ENCODE results near the gene HOXC10.

Gene HOXC10

DNA sequence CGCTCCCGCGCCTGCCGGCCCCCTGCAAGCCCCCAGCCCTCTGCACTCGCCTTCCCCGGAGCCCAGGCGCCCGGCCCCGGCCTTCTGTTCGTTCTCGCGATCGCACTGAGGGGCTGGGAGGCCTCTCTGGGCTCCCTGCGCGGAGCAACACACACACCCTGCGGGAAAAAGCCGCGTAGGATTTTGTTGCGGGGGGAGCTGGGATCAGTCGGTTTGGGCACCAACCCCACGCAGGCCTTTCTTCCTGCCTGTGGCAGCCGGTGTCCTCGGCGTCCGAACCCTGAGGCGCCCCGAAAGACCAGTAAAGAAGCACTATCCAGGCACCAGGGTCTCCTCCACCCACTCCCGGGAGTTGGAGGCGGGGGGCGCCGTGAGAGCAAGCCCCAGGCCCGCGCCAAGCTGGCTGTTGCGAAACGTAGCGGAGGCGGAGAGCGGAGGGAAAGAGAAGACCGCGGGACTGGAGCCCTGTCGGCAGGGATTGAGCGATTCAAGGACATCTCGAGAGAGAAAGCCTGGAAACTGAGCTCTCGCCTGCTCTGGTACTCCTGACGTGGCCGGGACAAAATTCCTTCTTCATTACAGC, 46.0 kb downstream of the HOXC10 start:
- peak in 1 of 2 experiments; percentile 19 for DNase-seq

- no peak for DNase-seq
These were observed 46.5 kb downstream of the HOXC10 start for GRCh38 chr12:54031480-54031879.

DNA sequence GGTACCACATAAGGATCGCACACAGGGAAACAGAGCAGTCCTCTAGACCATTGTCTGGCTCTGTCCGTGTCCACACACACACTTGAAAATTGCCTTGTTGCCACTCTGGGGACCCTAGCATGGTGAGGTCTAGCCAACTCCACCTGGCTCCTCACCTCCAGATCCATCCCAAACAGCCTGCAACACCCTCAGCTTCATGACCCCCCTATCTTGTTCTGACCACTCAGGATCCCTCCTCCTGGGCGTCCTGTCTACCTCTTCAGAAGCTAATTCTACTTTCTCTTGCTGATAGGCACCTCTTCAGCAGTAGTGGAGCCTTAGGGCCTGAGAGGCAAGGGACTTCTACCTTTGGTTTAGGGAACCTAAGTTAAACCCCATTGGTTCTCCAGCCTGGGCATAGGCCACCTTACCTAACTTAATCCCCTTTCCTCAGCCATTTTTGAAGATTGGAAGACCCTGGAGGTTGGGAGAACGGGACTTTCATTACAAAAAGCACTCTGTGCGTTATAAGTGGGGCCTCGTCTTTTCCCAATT, 47.2 kb downstream of the HOXC10 start:
- no peak for DNase-seq

DNA sequence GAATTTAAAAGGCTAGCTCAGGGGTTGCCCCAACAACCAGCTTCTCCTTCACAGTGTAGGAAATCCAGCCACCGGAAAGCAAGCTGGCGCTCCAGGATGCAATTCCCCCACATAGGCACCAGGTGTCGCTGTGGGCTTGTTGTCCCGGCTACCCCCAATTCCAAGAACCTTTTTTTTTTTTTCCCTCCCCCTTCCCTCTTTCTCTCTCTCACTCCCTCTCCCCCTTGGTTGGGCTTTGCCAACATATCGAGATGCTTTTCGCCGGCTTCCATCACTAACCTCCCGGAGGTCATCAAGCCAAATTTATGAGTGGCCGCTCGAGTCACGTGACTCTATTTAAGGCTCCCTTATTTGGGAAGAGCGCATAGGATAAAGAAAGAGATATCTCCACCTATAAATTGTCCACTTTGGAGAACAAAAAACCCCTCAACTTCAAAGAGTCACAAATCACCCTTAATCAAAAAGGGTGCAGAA, 47.7 kb downstream of the HOXC10 start, which contains the start of gene HOXC5:
TSS of gene HOXC5 (plus strand) at position 424 of the 474 bp plus-strand sequence. CDS start 73 bp downstream, outside the sequence.
- peak; percentile 69 to 80 for DNase-seq

- DNase-seq, result no peak
These were observed 48.4 kb downstream of the HOXC10 start for GRCh38 chr12:54033106-54033979.

DNA sequence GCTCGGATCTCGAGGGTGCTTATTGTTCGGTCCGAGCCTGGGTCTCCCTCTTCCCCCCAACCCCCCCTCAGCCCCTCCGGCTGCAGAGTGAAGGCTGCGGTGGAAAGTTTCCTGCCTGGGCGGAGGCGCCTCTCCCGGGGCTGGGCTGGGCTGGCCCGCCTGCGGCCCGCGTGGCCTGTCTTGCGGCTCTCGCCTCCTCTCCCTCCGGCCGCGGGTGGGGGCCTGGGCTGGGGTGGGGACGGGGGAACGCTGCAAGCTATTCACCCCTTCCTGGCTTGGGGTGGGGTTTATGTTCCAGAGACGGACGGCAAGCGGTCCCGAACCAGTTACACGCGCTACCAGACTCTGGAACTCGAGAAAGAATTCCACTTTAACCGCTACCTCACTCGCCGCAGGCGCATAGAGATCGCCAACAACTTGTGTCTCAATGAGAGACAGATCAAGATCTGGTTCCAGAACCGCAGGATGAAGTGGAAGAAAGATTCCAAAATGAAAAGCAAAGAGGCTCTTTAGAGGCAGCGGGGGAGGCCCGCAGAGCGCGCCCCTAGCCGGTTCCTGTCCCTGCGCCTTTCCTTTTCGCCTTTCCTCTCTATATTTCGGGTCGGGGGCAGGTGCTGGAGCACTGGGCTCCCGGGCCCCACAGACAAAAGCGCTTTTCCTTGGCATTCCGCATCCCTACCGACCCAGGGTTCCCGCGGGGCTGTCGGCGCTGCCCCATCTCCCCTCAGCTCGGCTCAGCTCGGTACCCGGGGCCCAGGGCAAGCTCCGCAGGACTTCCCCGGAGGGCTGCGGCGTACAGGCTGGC, 49.2 kb downstream of the HOXC10 start:
- no peak for DNase-seq

GRCh38 chr12:54034785-54035310, 49.9 kb downstream of the HOXC10 start:
- no peak for DNase-seq

- no peak for DNase-seq
These were observed 50.8 kb downstream of the HOXC10 start for GRCh38 chr12:54035568-54036264.

DNA sequence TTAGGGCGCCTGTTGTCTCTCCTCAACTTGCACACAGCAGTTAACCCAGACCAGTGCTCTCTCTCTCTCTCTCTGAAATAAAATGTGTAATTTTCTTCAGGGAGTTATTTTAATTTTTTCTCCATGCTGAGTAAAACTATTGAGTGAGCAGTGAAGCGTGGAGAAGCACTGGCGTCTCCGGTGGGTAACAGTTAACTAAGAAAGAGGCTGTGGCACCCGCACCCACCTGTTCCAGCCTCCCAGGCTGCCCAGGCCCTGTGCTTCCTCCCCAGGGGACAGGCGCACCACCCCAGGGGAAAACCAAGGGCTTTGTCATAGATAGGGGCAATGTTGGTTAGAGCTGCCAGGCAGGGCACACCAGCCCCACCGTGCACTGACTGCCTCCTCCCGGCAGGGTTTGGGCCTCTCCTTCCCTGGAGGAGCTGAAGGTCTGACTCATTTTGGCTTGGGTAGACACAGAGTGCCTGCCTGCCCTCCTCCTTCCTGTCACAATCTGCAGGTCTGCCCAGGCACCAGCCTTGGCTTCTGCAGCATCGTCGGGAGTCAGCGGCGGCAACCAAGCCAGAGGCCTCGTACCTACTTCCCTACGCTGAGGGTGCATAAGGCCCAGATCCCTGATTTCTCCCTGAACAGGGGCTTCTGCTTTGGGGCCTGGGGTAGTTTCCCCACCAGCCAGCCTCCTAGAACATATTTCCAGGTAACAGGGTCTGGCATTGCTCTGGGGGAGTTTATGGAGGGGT, 51.8 kb downstream of the HOXC10 start:
- DNase-seq, result no peak

DNA sequence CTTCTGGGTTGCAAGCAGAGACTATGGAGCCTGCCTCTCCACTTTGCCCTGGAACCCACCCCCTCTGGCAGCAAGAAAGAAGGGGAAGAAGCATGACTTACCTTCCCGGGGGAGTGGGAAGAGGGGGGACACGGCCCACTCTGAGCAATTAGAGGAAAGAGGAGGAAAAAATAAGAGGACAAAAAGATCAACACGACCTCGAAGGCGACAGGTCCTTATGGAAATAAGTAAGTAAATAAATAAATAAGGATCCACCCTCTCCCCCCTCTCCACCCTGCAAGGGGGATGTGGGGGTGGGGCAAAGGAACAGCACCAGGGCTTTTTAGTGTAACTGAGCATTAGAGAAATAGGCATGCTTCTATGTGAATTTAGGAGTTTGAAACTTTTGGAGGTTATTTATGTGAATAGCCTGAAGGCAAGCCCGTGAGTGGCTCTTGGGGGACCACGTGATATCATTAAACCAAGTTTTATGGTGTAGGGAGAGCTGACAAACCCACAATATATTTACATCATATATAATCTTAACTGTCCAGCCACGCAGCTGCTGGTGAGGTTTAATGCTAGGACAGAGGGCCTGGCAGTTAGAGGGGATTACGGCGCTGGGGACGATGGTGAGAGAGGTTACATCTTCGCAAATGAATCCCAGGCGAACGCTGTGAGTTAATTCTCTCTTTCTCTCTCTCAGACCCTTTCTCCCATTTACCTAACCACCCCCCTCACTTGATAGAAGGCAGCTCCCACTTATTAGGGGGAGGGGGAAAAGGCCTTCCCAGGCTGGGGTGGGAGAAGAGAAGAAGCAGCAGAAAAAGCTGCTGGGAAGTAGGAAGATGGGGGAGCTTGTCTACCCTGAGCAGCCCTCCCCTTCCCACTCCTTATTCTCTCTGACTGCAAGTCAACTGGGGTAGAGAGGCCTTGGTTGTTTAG, 52.7 kb downstream of the HOXC10 start:
- no peak for DNase-seq

DNA sequence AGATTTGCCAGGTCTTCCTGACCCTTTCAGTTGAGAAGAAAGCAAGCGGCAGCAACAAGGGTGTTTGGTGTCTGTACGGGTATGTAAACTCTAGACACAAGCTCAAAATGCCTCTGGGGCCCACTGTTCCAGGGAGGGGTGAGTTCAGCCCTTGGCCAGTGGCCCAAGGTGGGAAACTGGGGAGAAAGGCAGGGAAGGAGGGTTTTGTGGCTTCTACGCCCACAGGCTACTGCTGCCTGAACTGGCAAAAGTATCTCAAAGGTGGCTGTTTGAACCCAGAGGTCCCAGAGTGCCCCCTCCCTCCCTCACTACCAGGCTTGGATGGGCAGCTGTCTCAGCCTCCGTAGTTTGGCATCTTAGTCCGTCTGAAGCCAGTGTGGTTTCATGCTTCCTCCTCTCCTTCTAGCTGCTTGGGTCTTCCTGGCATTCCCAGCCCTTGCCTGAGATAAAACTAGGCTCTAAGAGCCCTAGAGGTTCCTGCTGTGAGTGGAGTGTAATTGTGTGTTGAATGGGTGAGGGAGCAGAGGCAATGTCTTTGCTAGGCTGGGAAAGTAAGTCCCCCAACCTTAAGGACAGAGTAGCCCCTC, 53.4 kb downstream of the HOXC10 start:
- DNase-seq, result no peak

DNA sequence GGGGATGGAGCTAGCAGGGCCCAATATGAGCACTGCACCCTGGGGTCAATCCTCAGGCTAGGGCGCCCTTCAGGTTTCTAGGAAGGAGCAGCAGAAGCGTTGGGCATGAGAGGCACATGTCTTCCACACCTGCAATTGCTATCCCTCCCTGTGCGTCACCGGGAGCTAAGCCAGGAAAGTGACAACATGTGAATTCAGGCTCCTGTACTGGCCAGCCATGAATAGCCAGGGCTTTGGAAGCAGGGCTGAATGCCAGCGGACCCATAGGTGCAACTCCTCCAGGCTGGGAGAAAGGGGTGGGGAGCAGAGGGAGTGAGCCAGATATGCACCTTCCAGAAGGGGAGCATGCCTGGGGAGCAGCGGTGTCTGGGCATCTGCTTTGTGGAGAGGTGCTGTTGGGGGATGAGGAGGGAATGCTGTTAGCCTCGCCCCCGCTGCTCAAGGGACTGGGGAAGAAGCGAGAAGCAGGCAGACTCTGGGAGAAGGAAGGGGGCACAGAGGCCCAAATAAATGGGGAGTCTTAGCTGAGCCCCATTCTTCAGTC, 54.0 kb downstream of the HOXC10 start:
- no peak for DNase-seq

GRCh38 chr12:54039417-54040147, 54.6 kb downstream of the HOXC10 start:
- DNase-seq, result no peak

Data from activated T-cell treated with anti-CD3 and anti-CD28 coated beads, Interleukin-2, amount 50 U/mL, for 48 hours (primary cell).